A549 (cell line): ENCODE results near the gene ATP8A1.

Experiments used
- EP300 ChIP-seq, 2 experiments: fragments of >200 bp; sonication (Bioruptor Twin); formaldehyde crosslinking; IDR thresholded peaks; 2 replicates in 1 of 2; 3 replicates in 1 of 2; pipeline ENCODE4 v1.6.1; 2016 to 2017
- HEYL ChIP-seq: fragments of 250-450 bp; sonication (Bioruptor Pico); IDR thresholded peaks from 2 replicates; pipeline ENCODE4 v1.8.0; 2021; ENCODE audit warnings: mild to moderate bottlenecking, moderate library complexity
- JUNB ChIP-seq: fragments of >200 bp; sonication (Bioruptor Twin); formaldehyde crosslinking; IDR thresholded peaks from 2 replicates; pipeline ENCODE4 v1.6.1; 2016
- NPAS2 ChIP-seq: fragments of 250-450 bp; sonication (Bioruptor Pico); IDR thresholded peaks from 2 replicates; pipeline ENCODE4 v1.8.0; 2022; ENCODE audit warnings: mild to moderate bottlenecking, moderate library complexity, borderline replicate concordance
- TF ChIP-seq, protein P1 (sequence below): fragments of >200 bp; sonication (Bioruptor Twin); formaldehyde crosslinking; IDR thresholded peaks from 3 replicates; pipeline ENCODE4 v1.5.1; 2016

DNA sequence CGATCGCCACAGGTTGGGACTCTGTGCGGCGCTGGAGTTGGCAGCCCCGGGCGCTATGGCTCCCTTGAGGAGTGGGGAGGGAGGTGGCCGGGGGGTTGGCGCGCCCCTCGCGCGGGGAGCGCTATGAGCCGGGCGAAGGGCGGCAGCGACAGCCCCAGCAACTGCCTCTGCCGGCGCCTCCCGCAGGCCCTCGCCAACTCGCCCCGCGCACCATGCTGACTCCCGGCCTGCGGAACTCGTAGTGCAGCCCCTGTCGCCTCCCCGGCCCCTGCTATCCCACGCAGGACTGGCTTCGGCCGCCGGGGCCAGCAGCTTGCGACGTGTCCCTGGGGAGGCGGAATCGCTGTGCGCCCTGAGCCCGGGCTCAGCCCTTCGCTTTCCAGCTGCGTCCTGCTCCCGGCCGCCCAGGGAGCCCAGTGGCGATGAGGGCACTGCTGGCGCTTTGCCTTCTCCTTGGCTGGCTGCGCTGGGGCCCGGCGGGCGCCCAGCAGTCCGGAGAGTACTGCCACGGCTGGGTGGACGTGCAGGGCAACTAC lies 259.2 kb downstream of the ATP8A1 start:
- TF ChIP-seq JUNB: no peak
- TF ChIP-seq, protein P1, sequence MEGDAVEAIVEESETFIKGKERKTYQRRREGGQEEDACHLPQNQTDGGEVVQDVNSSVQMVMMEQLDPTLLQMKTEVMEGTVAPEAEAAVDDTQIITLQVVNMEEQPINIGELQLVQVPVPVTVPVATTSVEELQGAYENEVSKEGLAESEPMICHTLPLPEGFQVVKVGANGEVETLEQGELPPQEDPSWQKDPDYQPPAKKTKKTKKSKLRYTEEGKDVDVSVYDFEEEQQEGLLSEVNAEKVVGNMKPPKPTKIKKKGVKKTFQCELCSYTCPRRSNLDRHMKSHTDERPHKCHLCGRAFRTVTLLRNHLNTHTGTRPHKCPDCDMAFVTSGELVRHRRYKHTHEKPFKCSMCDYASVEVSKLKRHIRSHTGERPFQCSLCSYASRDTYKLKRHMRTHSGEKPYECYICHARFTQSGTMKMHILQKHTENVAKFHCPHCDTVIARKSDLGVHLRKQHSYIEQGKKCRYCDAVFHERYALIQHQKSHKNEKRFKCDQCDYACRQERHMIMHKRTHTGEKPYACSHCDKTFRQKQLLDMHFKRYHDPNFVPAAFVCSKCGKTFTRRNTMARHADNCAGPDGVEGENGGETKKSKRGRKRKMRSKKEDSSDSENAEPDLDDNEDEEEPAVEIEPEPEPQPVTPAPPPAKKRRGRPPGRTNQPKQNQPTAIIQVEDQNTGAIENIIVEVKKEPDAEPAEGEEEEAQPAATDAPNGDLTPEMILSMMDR: no peak
- TF ChIP-seq NPAS2 (CRISPR knock-in tag): no peak
- TF ChIP-seq EP300 (IDR thresholded peaks at IDR 0.05): no peak
- no peak for TF ChIP-seq HEYL (CRISPR knock-in tag)
